ENCODE results near the gene RIMS1.
"Not testable (repeated sequence)": the region's sequence is repeated elsewhere in the genome, so short reads cannot be mapped to it uniquely, and the experiment has no call there.

Gene RIMS1

GRCh38 chr6:72328775-72329174, 442.4 kb downstream of the RIMS1 start:
- DNase-seq (ENCODE audit: insufficient read length, low spot score) (no peak), FAIRE-seq (no peak)
- TF ChIP-seq POLR2A (IDR thresholded peaks at IDR 0.05; ENCODE audit: low read depth, low read length): no peak

GRCh38 chr6:72335203-72335602, 448.9 kb downstream of the RIMS1 start:
- FAIRE-seq; DNase-seq (ENCODE audit: insufficient read length, low spot score): not testable (repeated sequence)

DNA sequence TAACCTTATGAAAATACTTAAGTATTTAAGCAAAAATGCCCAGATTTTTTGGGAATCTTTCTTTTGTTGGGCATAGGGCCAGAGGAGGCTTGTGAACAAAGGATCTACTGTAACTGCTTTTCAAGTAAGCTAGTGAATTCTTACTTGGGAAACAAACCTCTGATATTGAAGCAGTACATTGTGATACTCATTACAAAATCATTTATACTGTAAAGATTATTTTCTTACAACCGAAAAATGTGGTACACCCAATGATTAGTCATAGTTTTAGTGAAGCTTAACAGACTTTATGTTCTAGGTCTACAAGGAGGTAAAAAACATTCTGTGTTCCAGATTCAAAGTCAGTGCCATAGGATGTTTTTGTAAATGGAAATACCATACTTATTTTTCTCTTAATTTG, 462.6 kb downstream of the RIMS1 start:
- peak; percentile 69 for FAIRE-seq
- TF ChIP-seq POLR2A (IDR thresholded peaks at IDR 0.05; ENCODE audit: low read depth, low read length): no peak
- DNase-seq (ENCODE audit: insufficient read length, low spot score): no peak

DNA sequence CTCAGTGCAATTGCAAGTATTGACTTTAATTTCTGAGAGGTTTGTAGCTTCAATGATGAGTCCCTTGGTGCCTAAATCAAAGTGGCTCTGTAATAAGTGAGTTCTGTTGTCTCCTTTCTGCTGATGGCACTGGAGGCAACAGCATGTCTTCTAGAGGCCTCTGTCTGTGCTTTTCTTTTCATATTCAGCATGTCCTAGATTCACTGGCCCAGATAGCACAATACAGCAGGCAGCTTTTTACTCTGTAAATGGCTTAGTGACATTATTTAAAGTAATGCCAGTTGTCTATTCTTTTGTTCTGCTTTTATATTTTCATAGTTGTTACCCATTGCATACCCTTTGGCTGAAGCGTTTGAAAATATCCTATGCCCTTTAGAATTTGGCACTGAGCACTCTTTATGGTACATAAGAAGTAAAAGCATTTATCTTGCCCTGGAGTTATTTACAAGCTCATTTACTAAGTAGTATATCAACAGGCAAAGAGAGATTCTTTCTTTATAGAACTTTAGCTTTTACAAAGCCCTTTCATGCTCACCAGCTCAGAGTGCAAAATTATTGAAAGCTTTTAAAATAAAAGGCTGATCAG, 464.0 kb downstream of the RIMS1 start:
- no peak for FAIRE-seq
- no peak for DNase-seq (ENCODE audit: insufficient read length, low spot score)
- TF ChIP-seq POLR2A (IDR thresholded peaks at IDR 0.05; ENCODE audit: low read depth, low read length): no peak

DNA sequence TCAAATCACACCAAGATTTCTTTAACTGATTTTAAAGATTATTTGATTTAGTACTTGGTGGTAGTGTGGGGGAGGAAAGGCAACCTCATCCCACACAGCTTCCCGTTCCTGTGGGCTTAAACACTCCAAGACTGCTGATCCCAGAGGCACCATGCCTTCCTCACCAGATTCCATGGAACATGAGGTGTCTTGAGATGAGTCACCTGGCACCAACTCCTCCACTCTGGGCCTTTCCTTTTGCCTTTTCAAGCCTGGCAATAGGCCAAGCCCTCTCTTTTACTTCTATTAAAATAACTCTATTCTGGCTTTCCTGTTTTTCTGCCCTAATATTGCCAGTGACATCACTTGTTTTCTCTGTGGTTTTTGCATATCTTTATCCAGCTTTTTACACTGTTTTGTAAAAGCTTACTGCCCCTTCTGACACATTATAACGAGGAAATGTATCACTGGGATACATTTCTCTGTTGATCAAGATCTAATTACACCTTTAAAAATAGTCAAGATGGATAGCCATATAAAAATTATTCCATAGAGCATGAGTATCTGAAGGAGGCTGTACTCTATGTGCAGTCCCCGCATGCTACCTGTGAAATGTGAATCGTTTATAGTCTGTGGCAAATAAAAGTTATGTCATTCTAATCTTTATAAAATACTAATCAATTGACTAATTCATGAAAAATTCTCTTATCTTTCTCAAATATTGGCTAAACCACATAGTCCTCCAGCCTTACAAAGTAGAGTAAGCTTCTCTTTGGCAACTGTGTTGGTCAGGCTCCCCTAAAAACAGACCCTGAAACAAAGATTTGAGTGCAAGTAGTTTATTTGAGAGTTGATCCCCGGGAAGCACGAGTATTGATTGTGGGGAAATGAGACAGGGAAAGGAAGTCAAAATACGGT, 477.7 kb downstream of the RIMS1 start:
- DNase-seq (ENCODE audit: insufficient read length, low spot score): peak; percentile 53
- peak; percentile 100 for FAIRE-seq
- no peak for TF ChIP-seq POLR2A (IDR thresholded peaks at IDR 0.05; ENCODE audit: low read depth, low read length)

- no peak for FAIRE-seq
- DNase-seq (ENCODE audit: insufficient read length, low spot score): no peak
- TF ChIP-seq POLR2A (IDR thresholded peaks at IDR 0.05; ENCODE audit: low read depth, low read length): no peak
Observed at GRCh38 chr6:72365773-72366172, 479.4 kb downstream of the RIMS1 start.

- FAIRE-seq (no peak), DNase-seq (ENCODE audit: insufficient read length, low spot score) (no peak)
- TF ChIP-seq POLR2A (IDR thresholded peaks at IDR 0.05; ENCODE audit: low read depth, low read length): no peak
Observed at GRCh38 chr6:72367439-72367838, 481.1 kb downstream of the RIMS1 start.

DNA sequence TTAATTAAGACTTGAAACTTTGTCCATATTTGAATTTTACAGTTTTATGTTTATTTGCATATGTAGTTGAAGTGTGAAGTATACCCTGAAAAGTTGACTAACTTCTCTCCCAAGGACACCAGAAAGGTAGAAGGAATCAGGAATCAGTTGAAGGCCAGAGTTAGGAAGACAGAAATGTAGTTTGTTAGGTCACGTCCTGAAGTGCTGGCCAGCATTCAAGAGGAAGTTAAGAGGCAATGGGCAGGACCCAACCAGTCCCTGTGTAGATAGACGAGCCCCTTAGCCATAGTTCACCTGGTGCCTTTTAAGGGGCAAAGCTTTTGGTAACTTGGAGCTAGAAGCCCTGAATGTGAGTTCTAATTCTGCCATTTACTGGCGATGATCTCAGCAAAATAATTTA, 485.1 kb downstream of the RIMS1 start:
- TF ChIP-seq POLR2A (IDR thresholded peaks at IDR 0.05; ENCODE audit: low read depth, low read length): no peak
- no peak for FAIRE-seq

DNA sequence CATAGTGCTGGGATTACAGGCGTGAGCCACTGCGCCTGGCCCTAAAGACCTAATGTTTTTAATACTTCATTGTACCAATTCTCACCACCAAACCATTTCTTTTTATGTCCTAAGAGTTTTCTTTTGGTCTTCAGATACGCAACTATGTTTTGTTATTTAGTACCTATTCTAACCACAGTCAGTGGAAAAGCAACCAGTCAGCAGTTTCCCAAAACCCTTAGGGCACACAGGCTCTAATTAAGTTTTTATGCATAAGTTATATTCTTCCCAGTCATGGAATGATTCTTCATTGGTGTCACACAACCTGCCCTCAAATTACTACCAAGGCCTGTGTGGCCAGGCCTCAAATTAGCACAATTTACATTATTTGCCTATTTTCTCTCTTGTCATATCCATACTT, 487.8 kb downstream of the RIMS1 start:
- DNase-seq (ENCODE audit: insufficient read length, low spot score) (no peak), FAIRE-seq (no peak)
- no peak for TF ChIP-seq POLR2A (IDR thresholded peaks at IDR 0.05; ENCODE audit: low read depth, low read length)

More for the DNA sequence above, 485.1 kb downstream of the RIMS1 start:
- no peak for DNase-seq (ENCODE audit: insufficient read length, low spot score)

- no peak for TF ChIP-seq POLR2A (IDR thresholded peaks at IDR 0.05; ENCODE audit: low read depth, low read length)
- no peak for FAIRE-seq
- no peak for DNase-seq (ENCODE audit: insufficient read length, low spot score)
Observed at GRCh38 chr6:72374857-72375256, 488.5 kb downstream of the RIMS1 start.

DNA sequence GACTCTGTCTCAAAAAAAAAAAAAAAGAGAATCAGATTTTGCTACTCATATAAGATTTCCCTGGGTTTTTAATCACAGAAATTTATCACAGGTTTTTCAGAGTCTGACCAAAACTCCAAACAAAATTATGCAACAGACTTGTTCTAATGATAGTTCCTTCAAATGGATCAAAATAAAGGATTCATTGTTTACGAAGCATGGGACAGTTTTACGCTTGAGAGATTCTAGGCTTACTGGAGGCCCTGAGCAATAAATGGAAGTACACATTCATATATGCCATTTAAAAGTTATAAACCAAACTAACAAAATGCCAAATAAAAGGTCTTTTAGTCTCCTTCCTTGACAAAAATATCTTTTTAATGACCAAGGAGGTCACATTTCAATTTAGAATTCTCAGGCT, 490.4 kb downstream of the RIMS1 start:
- TF ChIP-seq POLR2A (IDR thresholded peaks at IDR 0.05; ENCODE audit: low read depth, low read length): no peak
- FAIRE-seq (no peak), DNase-seq (ENCODE audit: insufficient read length, low spot score) (no peak)

- TF ChIP-seq POLR2A (IDR thresholded peaks at IDR 0.05; ENCODE audit: low read depth, low read length): no peak
- no peak for FAIRE-seq
- no peak for DNase-seq (ENCODE audit: insufficient read length, low spot score)
Observed at GRCh38 chr6:72381076-72381475, 494.7 kb downstream of the RIMS1 start.

- no peak for TF ChIP-seq POLR2A (IDR thresholded peaks at IDR 0.05; ENCODE audit: low read depth, low read length)
- no peak for FAIRE-seq
- DNase-seq (ENCODE audit: insufficient read length, low spot score): no peak
Observed at GRCh38 chr6:72382602-72383529, 496.5 kb downstream of the RIMS1 start.

- FAIRE-seq: peak; percentile 65
- DNase-seq (ENCODE audit: insufficient read length, low spot score): peak; percentile 30
- TF ChIP-seq POLR2A (IDR thresholded peaks at IDR 0.05; ENCODE audit: low read depth, low read length): no peak
Observed at GRCh38 chr6:72386324-72386723, 500.0 kb downstream of the RIMS1 start.
